HG03064 (cell line): ENCODE results near the gene MAB21L4.
"Not testable (repeated sequence)": the region's sequence is repeated elsewhere in the genome, so short reads cannot be mapped to it uniquely, and the experiment has no call there.

Experiments used
- ATAC-seq: cut with Tn5 transposase; IDR thresholded peaks from one replicate; pipeline ENCODE4 v1.9.1; 2021; ENCODE audit warnings: low read depth; ENCODE audit not compliant: unreplicated experiment

The MAB21L4 gene

GRCh38 chr2:240846309-240846708 is 49.6 kb downstream of the MAB21L4 start:
- not testable (repeated sequence) for ATAC-seq

- ATAC-seq = no peak
Measured at GRCh38 chr2:240840435-240841060, 55.4 kb downstream of the MAB21L4 start.

GRCh38 chr2:240839152-240840143 is 56.5 kb downstream of the MAB21L4 start:
- no peak for ATAC-seq

GRCh38 chr2:240837621-240838020 is 58.3 kb downstream of the MAB21L4 start:
- ATAC-seq = no peak

GRCh38 chr2:240836781-240837467 is 59.0 kb downstream of the MAB21L4 start:
- no peak for ATAC-seq
